SK-N-SH (cell line): ENCODE measurements around the gene FAM149B1.

Source experiments
- EP300 ChIP-seq, 2 experiments: IDR thresholded peaks; 2 replicates each; pipeline versions ENCODE4 v1.4.0 to v1.6.1; 2012; ENCODE audit warnings: borderline replicate concordance in 1 of 2, low read depth in 1 of 2, low read length in 1 of 2
- POLR2AphosphoS5 ChIP-seq: IDR thresholded peaks from 2 replicates; pipeline ENCODE4 v1.6.1; 2012; ENCODE audit warnings: low read depth, low read length
- TF ChIP-seq, protein P1 (sequence below): IDR thresholded peaks from 2 replicates; pipeline ENCODE4; 2012
- TF ChIP-seq, protein P2 (sequence below): fragments of 200-600 bp; sonication (generic); IDR thresholded peaks from 2 replicates; pipeline ENCODE4 v1.6.1; 2017; ENCODE audit warnings: antibody characterized with exemption, mild to moderate bottlenecking, moderate library complexity

- TF ChIP-seq, protein P1, sequence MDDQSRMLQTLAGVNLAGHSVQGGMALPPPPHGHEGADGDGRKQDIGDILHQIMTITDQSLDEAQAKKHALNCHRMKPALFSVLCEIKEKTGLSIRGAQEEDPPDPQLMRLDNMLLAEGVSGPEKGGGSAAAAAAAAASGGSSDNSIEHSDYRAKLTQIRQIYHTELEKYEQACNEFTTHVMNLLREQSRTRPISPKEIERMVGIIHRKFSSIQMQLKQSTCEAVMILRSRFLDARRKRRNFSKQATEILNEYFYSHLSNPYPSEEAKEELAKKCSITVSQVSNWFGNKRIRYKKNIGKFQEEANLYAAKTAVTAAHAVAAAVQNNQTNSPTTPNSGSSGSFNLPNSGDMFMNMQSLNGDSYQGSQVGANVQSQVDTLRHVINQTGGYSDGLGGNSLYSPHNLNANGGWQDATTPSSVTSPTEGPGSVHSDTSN = no peak
- TF ChIP-seq POLR2AphosphoS5 = no peak
- TF ChIP-seq, protein P2, sequence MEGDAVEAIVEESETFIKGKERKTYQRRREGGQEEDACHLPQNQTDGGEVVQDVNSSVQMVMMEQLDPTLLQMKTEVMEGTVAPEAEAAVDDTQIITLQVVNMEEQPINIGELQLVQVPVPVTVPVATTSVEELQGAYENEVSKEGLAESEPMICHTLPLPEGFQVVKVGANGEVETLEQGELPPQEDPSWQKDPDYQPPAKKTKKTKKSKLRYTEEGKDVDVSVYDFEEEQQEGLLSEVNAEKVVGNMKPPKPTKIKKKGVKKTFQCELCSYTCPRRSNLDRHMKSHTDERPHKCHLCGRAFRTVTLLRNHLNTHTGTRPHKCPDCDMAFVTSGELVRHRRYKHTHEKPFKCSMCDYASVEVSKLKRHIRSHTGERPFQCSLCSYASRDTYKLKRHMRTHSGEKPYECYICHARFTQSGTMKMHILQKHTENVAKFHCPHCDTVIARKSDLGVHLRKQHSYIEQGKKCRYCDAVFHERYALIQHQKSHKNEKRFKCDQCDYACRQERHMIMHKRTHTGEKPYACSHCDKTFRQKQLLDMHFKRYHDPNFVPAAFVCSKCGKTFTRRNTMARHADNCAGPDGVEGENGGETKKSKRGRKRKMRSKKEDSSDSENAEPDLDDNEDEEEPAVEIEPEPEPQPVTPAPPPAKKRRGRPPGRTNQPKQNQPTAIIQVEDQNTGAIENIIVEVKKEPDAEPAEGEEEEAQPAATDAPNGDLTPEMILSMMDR = no peak
- no peak for TF ChIP-seq EP300 (IDR thresholded peaks at IDR 0.05; ENCODE audit: borderline replicate concordance in 1 of 2, low read depth in 1 of 2, low read length in 1 of 2)
Observed at GRCh38 chr10:73207883-73208282, 40.0 kb downstream of the FAM149B1 start.
